Measurements from ENCODE around the gene PPP1R14C. TPM values are rescaled to one million over a fixed set of nuclear protein-coding genes. Genes with fewer than 3 reads are reported as not detected.

Gene PPP1R14C
- total RNA-seq, 4 donors from 2014 or later, result 34.7 to 102 (median 79.7) TPM

DNA sequence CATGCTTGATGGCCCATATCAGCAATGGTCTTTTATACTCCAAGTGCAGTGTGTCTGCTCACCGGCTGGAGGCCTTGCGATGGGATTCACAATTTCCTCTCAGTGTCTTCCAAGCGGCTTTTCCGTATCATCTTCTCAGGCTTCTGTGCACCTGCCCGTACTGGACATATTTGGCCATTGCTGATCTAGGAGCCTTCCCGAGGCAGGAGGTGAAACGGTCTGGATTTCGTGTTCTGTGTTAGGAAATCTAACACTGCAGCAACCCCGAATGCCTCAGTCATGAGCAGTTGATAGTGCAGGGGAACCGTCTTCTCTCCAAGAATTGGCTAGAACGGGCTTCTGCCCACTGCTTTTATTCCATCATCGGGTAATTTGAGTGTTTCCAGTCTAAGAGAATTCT is 60.5 kb downstream of the PPP1R14C start:
- Histone ChIP-seq H3K4me1 (peaks cover 19 to 35% of the 10 kb centered on the region in 2 donors), H3K4me3 (replicated peaks in 1 of 3) (no peak overlapping the region), H3K36me3 (no peaks in the 10 kb centered on the region), H3K27me3 (no peaks in the 10 kb centered on the region), H3K27ac (no peak overlapping the region), H3K9me3 (no peaks in the 10 kb centered on the region)
- 84 to 85% methylated on average over 12 of the region's 12 CpGs for WGBS, 2 donors
- intact Hi-C loops (cut with DNase I), result no loop called here
- TF ChIP-seq, protein P1, sequence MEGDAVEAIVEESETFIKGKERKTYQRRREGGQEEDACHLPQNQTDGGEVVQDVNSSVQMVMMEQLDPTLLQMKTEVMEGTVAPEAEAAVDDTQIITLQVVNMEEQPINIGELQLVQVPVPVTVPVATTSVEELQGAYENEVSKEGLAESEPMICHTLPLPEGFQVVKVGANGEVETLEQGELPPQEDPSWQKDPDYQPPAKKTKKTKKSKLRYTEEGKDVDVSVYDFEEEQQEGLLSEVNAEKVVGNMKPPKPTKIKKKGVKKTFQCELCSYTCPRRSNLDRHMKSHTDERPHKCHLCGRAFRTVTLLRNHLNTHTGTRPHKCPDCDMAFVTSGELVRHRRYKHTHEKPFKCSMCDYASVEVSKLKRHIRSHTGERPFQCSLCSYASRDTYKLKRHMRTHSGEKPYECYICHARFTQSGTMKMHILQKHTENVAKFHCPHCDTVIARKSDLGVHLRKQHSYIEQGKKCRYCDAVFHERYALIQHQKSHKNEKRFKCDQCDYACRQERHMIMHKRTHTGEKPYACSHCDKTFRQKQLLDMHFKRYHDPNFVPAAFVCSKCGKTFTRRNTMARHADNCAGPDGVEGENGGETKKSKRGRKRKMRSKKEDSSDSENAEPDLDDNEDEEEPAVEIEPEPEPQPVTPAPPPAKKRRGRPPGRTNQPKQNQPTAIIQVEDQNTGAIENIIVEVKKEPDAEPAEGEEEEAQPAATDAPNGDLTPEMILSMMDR (IDR thresholded peaks at IDR 0.05), result no peak
- no peak for TF ChIP-seq POLR2A (IDR thresholded peaks at IDR 0.05)
- DNase-seq, result no peak

DNA sequence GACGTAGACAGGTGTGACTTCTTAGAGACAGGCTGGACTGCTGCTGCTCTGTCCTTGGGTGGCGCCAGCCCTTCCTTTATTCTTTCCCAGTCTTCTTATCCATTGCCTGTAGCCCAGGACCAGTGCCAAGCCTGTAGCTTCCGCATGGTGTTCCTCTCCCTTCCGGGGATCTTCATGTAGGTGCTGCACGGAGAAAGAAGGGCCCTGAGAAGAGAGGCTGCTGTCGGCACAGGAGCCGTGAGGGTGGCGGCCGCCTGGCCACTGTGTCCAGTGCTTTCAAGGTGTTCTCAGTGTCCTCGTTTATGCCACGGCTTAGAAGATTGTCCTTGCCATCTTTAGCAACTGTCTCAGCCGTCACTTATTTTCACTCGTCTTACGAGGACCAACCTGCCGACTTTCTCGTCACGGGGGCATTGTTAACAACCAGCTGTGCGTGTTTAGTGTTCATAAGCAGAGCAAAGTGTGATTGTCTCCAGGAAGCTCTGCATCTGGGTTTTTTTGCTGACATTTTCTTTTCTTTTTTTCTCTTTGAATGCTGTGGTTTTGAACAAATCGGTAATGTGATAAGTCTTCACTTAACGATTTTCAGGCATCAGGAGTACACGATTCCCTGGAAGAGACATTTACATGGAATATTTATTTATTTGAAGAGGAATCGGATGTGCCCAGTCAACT is 61.2 kb downstream of the PPP1R14C start:
- no peak overlapping the region for H3K27ac ChIP-seq
- no peaks in the 10 kb centered on the region for H3K27me3 ChIP-seq
- no peaks in the 10 kb centered on the region for H3K36me3 ChIP-seq
- TF ChIP-seq POLR2A (IDR thresholded peaks at IDR 0.05), result no peak
- TF ChIP-seq, protein P1 (IDR thresholded peaks at IDR 0.05), result no peak
- no peak for DNase-seq
- WGBS, 2 donors, result 86% methylated on average over 22 of the region's 22 CpGs
- H3K4me1 ChIP-seq, result peaks cover 19 to 33% of the 10 kb centered on the region in 2 donors
- intact Hi-C loops (cut with DNase I), result no loop called here
- no peak overlapping the region for H3K4me3 ChIP-seq (replicated peaks in 1 of 3)
- H3K9me3 ChIP-seq, result no peaks in the 10 kb centered on the region

DNA sequence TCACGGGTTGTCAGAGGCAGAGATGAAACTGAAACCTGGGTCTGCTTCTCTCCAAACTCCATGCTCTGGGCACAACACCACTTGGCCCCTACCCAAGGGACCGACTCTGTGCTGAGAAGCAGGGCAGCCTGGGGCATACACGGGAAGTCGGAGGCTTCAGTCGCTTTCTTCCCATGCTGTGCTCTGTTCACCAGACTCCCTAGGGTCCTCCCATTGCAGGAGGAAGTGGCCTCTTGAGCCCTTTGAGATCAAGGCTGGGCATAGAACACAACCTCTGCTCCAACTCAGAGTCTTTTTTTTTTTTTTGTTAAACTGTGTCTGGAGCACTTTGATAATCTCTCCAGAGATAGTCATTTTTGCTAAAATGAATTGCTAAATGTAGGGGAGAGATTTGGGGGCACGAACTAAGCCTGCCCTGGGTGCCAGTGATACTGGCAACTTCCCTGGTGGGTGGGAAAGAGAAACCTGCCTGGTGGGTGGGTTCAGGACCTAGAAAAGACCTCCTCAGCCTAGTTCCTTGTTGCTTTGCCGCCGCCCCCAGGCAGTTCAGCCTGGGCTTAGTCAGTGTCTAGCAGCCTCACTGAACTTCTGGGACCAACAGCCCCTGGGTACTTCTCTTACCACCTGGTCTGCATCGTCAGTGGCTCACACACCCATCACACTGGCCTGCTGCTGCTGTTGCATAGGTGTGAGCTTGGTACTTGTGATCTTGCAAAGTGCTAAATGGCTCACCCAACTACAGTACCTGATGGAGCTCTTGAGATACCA is 62.0 kb downstream of the PPP1R14C start:
- 40 to 56% methylated on average over 8 to 9 of the region's 9 CpGs for WGBS, 2 donors
- no peak overlapping the region for H3K4me3 ChIP-seq (replicated peaks in 1 of 3)
- no peaks in the 10 kb centered on the region for H3K27me3 ChIP-seq
- no peaks in the 10 kb centered on the region for H3K36me3 ChIP-seq
- intact Hi-C loops (cut with DNase I), result no loop called here
- no peak overlapping the region for H3K27ac ChIP-seq
- H3K4me1 ChIP-seq, result peaks cover 19 to 25% of the 10 kb centered on the region in 2 donors
- peak; percentile 85 for DNase-seq
- TF ChIP-seq, protein P1 (IDR thresholded peaks at IDR 0.05), result no peak
- no peak for TF ChIP-seq POLR2A (IDR thresholded peaks at IDR 0.05)
- no peaks in the 10 kb centered on the region for H3K9me3 ChIP-seq

DNA sequence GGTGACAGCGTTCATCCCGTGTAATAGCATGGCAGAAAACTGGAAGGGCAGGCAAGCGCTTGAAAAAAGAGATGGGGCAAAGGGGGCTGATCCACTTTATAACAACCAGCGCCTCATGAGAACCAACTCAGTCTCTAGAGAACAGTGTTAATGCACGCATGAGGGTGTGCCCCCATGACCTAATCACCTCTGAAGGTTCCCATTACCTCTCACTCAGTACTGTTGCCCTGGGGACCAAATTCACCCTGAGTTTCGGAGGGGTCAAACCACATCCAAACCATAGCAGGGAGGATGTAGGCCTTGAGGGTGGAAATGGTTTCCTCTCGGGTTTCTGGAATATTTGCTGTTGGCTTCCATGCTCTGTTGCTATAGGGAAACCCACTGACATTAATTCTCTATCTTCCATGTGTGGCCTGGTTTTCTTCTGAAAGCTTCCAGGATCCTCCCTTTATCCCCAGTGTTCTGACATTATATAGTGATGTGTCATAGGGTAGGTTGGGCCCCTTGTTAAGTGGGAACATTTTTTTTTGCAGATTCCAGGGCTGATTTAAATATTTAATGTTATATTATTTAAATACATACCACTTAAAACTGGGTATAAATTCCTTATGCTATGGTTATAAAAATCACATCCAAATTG is 65.2 kb downstream of the PPP1R14C start:
- H3K9me3 ChIP-seq, result no peaks in the 10 kb centered on the region
- H3K27ac ChIP-seq, result no peak overlapping the region
- no peak for TF ChIP-seq POLR2A (IDR thresholded peaks at IDR 0.05)
- TF ChIP-seq, protein P1 (IDR thresholded peaks at IDR 0.05), result no peak
- H3K27me3 ChIP-seq, result no peaks in the 10 kb centered on the region
- 92 to 95% methylated on average over 7 of the region's 7 CpGs for WGBS, 2 donors
- H3K36me3 ChIP-seq, result no peaks in the 10 kb centered on the region
- no peak for DNase-seq
- no peak overlapping the region for H3K4me3 ChIP-seq (replicated peaks in 1 of 3)
- intact Hi-C loops (cut with DNase I), result no loop called here
- H3K4me1 ChIP-seq, result peaks cover 13 to 19% of the 10 kb centered on the region in 2 donors
